ENCODE results near the gene SHMT1. TPM values are rescaled to one million over a fixed set of nuclear protein-coding genes. Genes with fewer than 3 reads are reported as not detected.

The SHMT1 gene
- total and polyA plus RNA-seq, 2 donors from 2014 or later = 162 to 241 TPM

- intact Hi-C loops (cut with DNase I) = no loop called here
- no peak for TF ChIP-seq CTCF (IDR thresholded peaks at IDR 0.05; ENCODE audit: borderline replicate concordance, extremely low read depth, insufficient read depth)
- Histone ChIP-seq H3K36me3 (ENCODE audit: control insufficient read depth in 2 of 3, insufficient read depth in 3 of 3, low read length in 3 of 3) (peaks cover 0 to 65% (median 43%) of the 10 kb centered on the region in 3 donors), H3K9me3 (ENCODE audit: control insufficient read depth in 2 of 3, insufficient read depth in 1 of 3, low read length in 3 of 3) (no peaks in the 10 kb centered on the region), H3K4me1 (ENCODE audit: control insufficient read depth in 2 of 3, insufficient read depth in 2 of 3, low read depth in 1 of 3, low read length in 3 of 3) (no peaks in the 10 kb centered on the region), H3K9ac (ENCODE audit: low read length in 3 of 3) (no peak overlapping the region), H3K4me3 (ENCODE audit: low read length in 3 of 3) (no peak overlapping the region), H3K27ac (ENCODE audit: low read depth in 2 of 2, low read length in 2 of 2) (no peak overlapping the region), H3K27me3 (ENCODE audit: control insufficient read depth, insufficient read depth, low read length) (no peaks in the 10 kb centered on the region)
- no peak for FAIRE-seq
- DNase-seq = no peak
Observed at GRCh38 chr17:18332909-18333489, 30.4 kb downstream of the SHMT1 start.

GRCh38 chr17:18331879-18332278 lies 31.5 kb downstream of the SHMT1 start:
- Histone ChIP-seq H3K4me1 (ENCODE audit: control insufficient read depth in 2 of 3, insufficient read depth in 2 of 3, low read depth in 1 of 3, low read length in 3 of 3) (no peaks in the 10 kb centered on the region), H3K9me3 (ENCODE audit: control insufficient read depth in 2 of 3, insufficient read depth in 1 of 3, low read length in 3 of 3) (no peaks in the 10 kb centered on the region), H3K27me3 (ENCODE audit: control insufficient read depth, insufficient read depth, low read length) (no peaks in the 10 kb centered on the region), H3K4me3 (ENCODE audit: low read length in 3 of 3) (no peak overlapping the region), H3K36me3 (ENCODE audit: control insufficient read depth in 2 of 3, insufficient read depth in 3 of 3, low read length in 3 of 3) (peaks cover 0 to 64% (median 43%) of the 10 kb centered on the region in 3 donors), H3K27ac (ENCODE audit: low read depth in 2 of 2, low read length in 2 of 2) (no peak overlapping the region), H3K9ac (ENCODE audit: low read length in 3 of 3) (no peak overlapping the region)
- DNase-seq (no peak), FAIRE-seq (no peak)
- no peak for TF ChIP-seq CTCF (IDR thresholded peaks at IDR 0.05; ENCODE audit: borderline replicate concordance, extremely low read depth, insufficient read depth)
- intact Hi-C loops (cut with DNase I) = no loop called here

GRCh38 chr17:18328643-18329204 lies 34.6 kb downstream of the SHMT1 start:
- no peak for TF ChIP-seq CTCF (IDR thresholded peaks at IDR 0.05; ENCODE audit: borderline replicate concordance, extremely low read depth, insufficient read depth)
- H3K36me3 ChIP-seq (ENCODE audit: control insufficient read depth in 2 of 3, insufficient read depth in 3 of 3, low read length in 3 of 3) = peaks cover 2 to 69% (median 41%) of the 10 kb centered on the region in 3 donors
- intact Hi-C loops (cut with DNase I) = no loop called here
- no peaks in the 10 kb centered on the region for H3K27me3 ChIP-seq (ENCODE audit: control insufficient read depth, insufficient read depth, low read length)
- no peak overlapping the region for H3K9ac ChIP-seq (ENCODE audit: low read length in 3 of 3)
- FAIRE-seq (no peak), DNase-seq (no peak)
- H3K27ac ChIP-seq (ENCODE audit: low read depth in 2 of 2, low read length in 2 of 2) = no peak overlapping the region
- H3K9me3 ChIP-seq (ENCODE audit: control insufficient read depth in 2 of 3, insufficient read depth in 1 of 3, low read length in 3 of 3) = no peaks in the 10 kb centered on the region
- no peak overlapping the region for H3K4me3 ChIP-seq (ENCODE audit: low read length in 3 of 3)
- H3K4me1 ChIP-seq (ENCODE audit: control insufficient read depth in 2 of 3, insufficient read depth in 2 of 3, low read depth in 1 of 3, low read length in 3 of 3) = no peaks in the 10 kb centered on the region

Data from kidney (tissue), 14 donors.